Islet of Langerhans (tissue), 1 donor: ENCODE measurements around the gene C19orf25.
"Not testable (repeated sequence)": the region's sequence is repeated elsewhere in the genome, so short reads cannot be mapped to it uniquely, and the experiment has no call there.

Source experiments
- FAIRE-seq: peaks from one replicate; lab custom pipeline; 2011; peaks lifted over from hg19 to GRCh38; lab: Jason Lieb, UNC

The C19orf25 gene

GRCh38 chr19:1512671-1513498, 33.9 kb upstream of the C19orf25 start, which contains the start of gene ADAMTSL5:
TSS of gene ADAMTSL5 (minus strand) at chr19:1513019. CDS start at chr19:1510943, 2,076 bp downstream.
- no peak for FAIRE-seq

- no peak for FAIRE-seq
These were observed 32.6 kb upstream of the C19orf25 start for GRCh38 chr19:1511318-1512317.

DNA sequence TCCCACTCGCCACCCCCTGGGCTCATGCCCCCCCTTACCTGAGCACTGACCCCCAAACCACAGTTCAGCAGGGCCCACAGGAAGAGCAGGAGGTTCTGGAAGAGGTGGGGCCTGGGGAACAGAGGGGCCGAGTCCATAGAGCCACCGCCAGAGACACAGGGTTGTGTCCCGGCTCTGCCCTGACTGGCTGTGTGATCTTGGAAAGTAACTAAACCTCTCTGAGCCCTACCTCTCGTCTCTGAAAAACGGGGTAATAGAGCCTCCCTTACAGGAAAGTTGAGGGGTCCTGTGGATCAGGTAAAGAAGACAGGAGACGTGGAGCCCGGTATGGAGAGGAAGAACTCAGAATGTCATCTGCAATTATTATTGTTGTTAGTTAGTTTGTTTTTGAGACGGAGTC, 31.8 kb upstream of the C19orf25 start:
- FAIRE-seq = no peak

- FAIRE-seq = no peak
These were observed 31.4 kb upstream of the C19orf25 start for GRCh38 chr19:1510442-1510806.

- FAIRE-seq = no peak
These were observed 30.8 kb upstream of the C19orf25 start for GRCh38 chr19:1509602-1510441.

DNA sequence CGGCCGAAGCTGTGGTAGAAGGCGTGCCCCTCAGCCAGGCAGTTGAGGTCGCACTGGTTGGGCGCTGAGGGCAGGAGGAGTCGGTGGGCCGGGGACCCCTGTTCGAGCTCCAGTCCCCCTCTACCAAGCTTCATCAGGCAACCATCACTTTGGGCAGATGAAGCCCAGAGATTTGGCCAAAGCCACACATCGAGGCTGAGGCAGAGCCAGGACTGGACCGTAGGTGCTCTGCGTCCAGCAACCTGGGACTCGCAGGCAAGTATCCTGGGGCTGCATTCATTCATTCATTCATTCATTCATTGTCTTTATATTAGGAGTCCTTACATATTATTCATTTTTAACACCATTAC, 29.5 kb upstream of the C19orf25 start:
- no peak for FAIRE-seq

DNA sequence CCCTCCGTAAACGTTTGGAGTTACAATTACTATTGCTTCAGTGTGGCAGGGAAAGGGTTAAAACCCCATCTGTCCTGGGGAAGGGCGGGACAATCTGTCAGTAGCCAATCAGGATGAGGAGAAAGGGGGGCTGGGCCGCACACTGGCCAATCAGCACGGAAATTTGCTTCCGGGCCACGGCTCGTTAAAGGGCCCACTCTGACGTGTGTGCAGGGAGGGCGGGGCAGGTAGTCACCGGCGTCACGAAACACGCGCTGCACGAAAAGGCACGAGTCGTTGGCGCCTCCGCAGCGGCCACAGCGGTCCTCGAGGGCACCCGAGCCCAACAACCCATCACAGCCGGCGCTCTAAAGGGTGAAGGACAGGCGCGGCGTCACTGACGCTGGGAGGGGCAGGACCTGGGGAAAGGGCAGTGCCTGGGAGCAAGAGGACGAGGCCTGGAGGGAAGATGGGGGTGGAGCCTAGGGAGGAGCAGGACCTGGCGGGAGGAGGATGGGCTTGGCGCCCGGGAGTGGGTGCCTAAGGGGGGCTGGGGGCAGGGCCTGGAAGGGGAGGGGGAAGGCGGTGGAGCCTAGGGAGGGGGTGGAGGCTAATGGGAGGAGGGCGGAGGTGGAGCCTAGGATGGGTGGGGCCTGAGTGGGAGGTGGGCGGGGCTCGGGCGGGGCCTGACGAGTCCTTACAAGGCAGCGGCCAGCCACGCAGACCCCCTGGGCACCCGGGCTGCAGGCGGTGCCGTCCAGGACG, 28.9 kb upstream of the C19orf25 start:
- FAIRE-seq = no peak

GRCh38 chr19:1507192-1507660, 28.2 kb upstream of the C19orf25 start:
- no peak for FAIRE-seq

- no peak for FAIRE-seq
These were observed 27.2 kb upstream of the C19orf25 start for GRCh38 chr19:1505991-1506881.

GRCh38 chr19:1505012-1505411, 26.0 kb upstream of the C19orf25 start:
- no peak for FAIRE-seq

DNA sequence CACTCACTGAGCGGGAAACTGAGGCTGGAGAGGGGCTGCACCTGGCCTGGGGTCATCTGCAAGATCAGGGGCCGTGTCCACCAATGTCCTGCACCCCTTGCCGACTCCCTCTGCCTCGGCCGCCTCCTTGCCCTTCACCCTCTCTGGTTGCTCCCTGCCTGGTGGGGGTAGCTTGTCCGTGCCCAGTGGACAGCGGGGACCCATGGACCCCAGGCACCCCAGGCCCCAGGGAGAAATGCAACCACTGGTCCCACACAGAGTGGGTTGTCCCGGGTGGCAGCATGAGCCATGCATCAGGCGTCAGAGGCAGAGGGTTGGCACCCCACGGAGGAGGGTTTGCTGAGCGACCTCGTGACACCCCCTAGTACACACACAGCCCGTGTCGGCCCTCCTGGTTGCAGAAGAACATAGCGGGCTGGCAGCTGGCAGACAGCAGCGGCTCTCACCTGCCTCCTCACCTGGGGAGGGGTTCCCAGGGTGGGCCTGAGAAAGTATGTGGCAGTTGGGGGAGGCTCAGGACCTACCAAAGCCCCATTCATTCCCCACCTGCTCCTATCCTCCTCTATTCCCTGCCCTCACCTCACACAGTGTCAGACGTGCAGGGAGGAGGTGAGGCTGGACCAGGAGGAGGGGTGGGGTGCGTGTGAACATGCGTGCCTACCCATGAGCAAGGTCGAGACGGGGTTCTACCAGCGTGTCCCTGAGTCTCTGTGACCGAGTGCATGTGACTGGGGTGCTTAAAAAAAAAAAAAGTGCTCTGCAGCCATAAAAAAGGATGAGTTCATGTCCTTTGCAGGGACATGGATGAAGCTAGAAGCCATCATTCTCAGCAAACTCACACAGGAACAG, 25.1 kb upstream of the C19orf25 start:
- no peak for FAIRE-seq

GRCh38 chr19:1503089-1503924, 24.3 kb upstream of the C19orf25 start:
- no peak for FAIRE-seq

GRCh38 chr19:1502433-1503088, 23.5 kb upstream of the C19orf25 start:
- FAIRE-seq = no peak

DNA sequence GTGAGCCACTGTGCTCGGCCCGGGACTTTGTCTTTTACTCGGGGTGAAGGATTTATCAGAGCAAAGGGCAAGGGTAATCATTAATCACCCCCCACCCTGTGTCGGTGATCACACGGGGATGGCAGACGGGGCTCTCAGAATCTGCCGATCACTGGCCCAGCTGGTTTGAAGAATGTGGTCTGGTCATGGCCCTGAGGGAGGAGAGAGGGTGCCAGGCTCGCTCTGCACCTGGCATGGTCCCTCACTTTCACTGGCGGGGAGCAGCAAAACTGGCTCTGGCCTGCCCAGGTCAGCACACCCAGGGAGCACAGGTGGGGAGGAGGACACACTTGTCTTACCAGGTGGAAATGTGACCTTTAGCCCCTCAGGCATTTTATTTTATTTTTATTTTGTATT, 22.2 kb upstream of the C19orf25 start:
- no peak for FAIRE-seq

DNA sequence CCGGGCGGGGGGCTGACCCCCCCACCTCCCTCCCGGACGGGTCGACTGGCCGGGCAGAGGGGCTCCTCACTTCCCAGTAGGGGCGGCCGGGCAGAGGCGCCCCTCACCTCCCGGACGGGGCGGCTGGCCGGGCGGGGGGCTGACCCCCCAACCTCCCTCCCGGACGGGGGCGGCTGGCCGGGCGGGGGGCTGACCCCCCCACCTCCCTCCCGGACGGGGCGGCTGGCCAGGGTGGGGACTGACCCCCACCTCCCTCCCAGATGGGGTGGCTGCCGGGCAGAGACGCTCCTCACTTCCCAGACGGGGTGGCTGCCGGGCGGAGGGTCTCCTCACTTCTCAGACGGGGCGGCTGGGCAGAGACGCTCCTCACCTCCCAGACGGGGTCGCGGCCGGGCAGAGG, 20.2 kb upstream of the C19orf25 start:
- not testable (repeated sequence) for FAIRE-seq

GRCh38 chr19:1497578-1498235, 18.7 kb upstream of the C19orf25 start:
- FAIRE-seq = no peak
